Measurements from ENCODE around the gene PIP5K1A.
A peak's percentile ranks its signal among the peaks of the same experiment; 100 is the strongest.
"Not testable (repeated sequence)": the region's sequence is repeated elsewhere in the genome, so short reads cannot be mapped to it uniquely, and the experiment has no call there.

Gene PIP5K1A

DNA sequence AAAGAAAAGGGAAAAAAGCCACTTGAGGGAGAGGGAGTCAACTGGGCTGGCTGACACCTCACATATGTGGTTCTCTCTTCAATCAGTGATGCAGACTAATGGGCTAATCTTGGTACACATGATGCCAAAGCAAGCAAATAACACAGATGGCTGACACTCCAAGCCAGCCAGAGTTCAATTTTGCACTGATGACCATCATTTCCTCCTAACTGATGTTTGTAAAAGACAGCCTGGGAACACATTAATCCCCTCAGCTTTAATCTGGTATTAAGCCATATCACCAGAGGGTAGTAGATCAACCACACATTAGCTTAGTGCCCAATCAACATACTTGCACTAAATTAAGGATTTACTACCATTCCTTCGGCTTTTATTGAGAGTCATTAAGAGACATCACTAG, 11.1 kb upstream of the PIP5K1A start:
- no peak overlapping the region for H3K9ac ChIP-seq
- H2AFZ ChIP-seq (ENCODE audit: low read depth), result no peak overlapping the region
- no peak overlapping the region for H3K4me3 ChIP-seq (IDR thresholded peaks at IDR 0.05; ENCODE audit: insufficient read depth, low read depth, low read length)
- no peak overlapping the region for H3K4me2 ChIP-seq
- H3K79me2 ChIP-seq (ENCODE audit: insufficient read depth, low read depth), result peaks cover 31% of the 10 kb centered on the region
- no peaks in the 10 kb centered on the region for H3K27me3 ChIP-seq (ENCODE audit: insufficient read depth, low read depth)
- H3K36me3 ChIP-seq (ENCODE audit: insufficient read depth), result peaks cover 22% of the 10 kb centered on the region; the same call in 1 of the 2 replicates
- TF ChIP-seq, protein P1, sequence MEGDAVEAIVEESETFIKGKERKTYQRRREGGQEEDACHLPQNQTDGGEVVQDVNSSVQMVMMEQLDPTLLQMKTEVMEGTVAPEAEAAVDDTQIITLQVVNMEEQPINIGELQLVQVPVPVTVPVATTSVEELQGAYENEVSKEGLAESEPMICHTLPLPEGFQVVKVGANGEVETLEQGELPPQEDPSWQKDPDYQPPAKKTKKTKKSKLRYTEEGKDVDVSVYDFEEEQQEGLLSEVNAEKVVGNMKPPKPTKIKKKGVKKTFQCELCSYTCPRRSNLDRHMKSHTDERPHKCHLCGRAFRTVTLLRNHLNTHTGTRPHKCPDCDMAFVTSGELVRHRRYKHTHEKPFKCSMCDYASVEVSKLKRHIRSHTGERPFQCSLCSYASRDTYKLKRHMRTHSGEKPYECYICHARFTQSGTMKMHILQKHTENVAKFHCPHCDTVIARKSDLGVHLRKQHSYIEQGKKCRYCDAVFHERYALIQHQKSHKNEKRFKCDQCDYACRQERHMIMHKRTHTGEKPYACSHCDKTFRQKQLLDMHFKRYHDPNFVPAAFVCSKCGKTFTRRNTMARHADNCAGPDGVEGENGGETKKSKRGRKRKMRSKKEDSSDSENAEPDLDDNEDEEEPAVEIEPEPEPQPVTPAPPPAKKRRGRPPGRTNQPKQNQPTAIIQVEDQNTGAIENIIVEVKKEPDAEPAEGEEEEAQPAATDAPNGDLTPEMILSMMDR (conservative IDR thresholded peaks at IDR 0.05; ENCODE audit: low read depth, low read length), result no peak
- no peak overlapping the region for H3K27ac ChIP-seq
- peaks cover 18% of the 10 kb centered on the region for H3K4me1 ChIP-seq (ENCODE audit: low read depth, poor library complexity, severe bottlenecking)
- no peaks in the 10 kb centered on the region for H4K20me1 ChIP-seq (ENCODE audit: insufficient read depth)

DNA sequence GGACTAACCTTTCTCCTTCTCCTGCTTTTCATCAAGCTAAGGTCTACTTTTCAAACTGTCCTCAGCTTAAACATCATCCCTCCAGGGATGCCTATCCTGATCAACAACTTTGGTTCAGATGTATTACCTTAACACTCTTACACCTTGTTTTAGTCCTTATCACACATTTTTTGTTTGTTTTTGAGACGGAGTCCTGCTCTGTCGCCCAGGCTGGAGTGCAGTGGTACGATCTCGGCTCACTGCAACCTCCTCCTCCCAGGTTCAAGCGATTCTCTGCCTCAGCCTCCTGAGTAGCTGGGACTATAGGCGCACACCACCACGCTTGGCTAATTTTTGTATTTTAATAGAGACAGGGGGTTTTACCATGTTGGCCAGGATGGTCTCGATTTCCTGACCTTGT, 9.7 kb upstream of the PIP5K1A start:
- not testable (repeated sequence) for H3K4me3 ChIP-seq (IDR thresholded peaks at IDR 0.05; ENCODE audit: insufficient read depth, low read depth, low read length); H3K27ac ChIP-seq; H2AFZ ChIP-seq (ENCODE audit: low read depth); H4K20me1 ChIP-seq (ENCODE audit: insufficient read depth)
- Histone ChIP-seq H3K9ac (peak overlapping the region; percentile 74; the same call in 1 of the 2 replicates), H3K79me2 (ENCODE audit: insufficient read depth, low read depth) (peaks cover 31% of the 10 kb centered on the region), H3K4me2 (peak overlapping the region; percentile 92), H3K27me3 (ENCODE audit: insufficient read depth, low read depth) (peaks cover 11% of the 10 kb centered on the region; the same call in 1 of the 2 replicates), H3K4me1 (ENCODE audit: low read depth, poor library complexity, severe bottlenecking) (peaks cover 18% of the 10 kb centered on the region), H3K36me3 (ENCODE audit: insufficient read depth) (peaks cover 10% of the 10 kb centered on the region; the same call in 1 of the 2 replicates)

DNA sequence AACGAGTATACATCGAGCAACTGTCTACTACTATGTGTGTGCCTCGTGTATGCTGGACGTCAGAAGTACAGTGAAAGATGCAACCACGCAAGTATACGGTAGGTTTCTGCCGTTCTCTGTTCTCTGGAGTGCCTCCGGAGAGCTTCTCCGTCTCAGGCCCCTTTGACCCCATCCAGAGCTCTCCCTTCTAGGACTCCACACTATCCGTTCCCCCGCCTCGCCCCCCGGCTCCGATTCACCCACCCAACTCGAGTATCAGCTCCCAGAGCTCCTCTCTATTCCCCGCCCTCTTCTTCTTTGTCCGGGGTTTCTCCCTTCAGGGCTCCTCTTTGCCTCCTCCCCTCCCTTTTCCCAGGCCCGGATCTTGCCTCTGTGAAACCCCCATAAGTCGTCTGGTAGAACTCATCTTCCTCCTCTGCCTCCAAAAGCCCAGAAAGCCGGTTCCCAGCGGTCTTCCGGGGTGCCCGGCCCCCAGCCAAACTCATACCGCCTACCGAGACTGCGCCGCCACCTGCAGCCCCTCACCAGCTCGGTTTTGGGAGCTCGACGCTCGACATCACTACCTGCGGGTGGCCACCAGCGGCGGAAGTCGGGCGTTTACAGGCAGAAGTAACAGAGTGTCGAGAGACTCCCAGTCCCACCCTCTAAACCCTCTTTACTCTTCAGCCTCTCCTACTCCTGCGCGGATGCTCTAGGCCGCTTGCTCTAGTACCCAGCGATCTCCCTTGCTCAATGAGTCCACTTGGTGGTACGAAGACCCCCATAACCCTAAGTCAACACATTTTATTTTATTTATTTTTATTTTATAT, 8.5 kb upstream of the PIP5K1A start, which contains the start of gene VPS72:
VPS72 (minus strand) TSS at position 561 of the 809 bp plus-strand sequence; CDS start at position 485, 76 bp downstream.
- Histone ChIP-seq H3K4me3 (IDR thresholded peaks at IDR 0.05; ENCODE audit: insufficient read depth, low read depth, low read length) (peak within 1 kb of the TSS; percentile 98), H4K20me1 (ENCODE audit: insufficient read depth) (no peaks in the 10 kb centered on the region), H3K4me2 (peak within 1 kb of the TSS; percentile 92), H3K27ac (peak within 1 kb of the TSS; percentile 57), H3K36me3 (ENCODE audit: insufficient read depth) (peaks cover under 1% of the 10 kb centered on the region; the same call in 1 of the 2 replicates), H3K79me2 (ENCODE audit: insufficient read depth, low read depth) (peaks cover 31% of the 10 kb centered on the region), H3K27me3 (ENCODE audit: insufficient read depth, low read depth) (peaks cover 20% of the 10 kb centered on the region), H3K4me1 (ENCODE audit: low read depth, poor library complexity, severe bottlenecking) (peaks cover 18% of the 10 kb centered on the region), H2AFZ (ENCODE audit: low read depth) (peak within 1 kb of the TSS; percentile 81), H3K9ac (peak within 1 kb of the TSS; percentile 74)
- TF ChIP-seq, protein P1 (conservative IDR thresholded peaks at IDR 0.05; ENCODE audit: low read depth, low read length), result no peak

DNA sequence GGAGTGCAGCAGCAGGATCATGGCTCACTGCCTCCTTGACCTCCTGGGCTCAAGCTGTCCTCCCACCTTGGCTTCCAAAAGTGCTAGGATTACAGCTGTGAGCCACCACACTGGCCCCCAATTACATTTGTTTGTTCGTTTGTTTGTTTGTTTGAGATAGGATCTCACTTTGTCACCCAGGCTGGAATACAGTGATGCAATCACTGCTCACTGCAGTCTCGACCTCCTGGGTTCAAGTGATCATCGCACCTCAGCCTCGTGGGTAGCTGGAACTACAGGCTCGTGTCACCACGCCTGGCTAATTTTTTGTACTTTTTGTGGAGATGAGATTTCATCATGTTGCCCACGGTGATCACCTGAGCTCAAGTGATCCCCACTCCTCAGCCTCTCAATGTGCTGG, 6.3 kb upstream of the PIP5K1A start:
- H2AFZ ChIP-seq (ENCODE audit: low read depth), result no peak overlapping the region
- TF ChIP-seq, protein P1 (conservative IDR thresholded peaks at IDR 0.05; ENCODE audit: low read depth, low read length), result no peak

DNA sequence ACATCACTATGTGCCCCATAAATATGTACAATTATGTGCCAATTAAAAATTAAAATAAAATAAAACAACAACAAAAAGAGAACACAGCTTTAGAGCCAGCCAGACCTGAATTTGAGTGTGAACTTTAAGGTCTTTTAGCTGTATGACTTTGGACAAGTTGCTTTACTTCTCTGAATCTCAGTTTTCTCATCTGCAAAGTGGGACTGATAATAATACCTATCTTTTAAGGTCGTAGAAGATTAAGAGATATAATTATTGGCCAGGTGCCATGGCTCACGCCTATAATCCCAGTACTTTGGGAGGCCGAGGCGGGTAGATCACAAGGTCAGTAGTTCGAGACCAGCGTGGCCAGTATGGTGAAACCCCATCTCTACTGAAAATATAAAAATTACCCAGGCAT, 5.0 kb upstream of the PIP5K1A start:
- Histone ChIP-seq H4K20me1 (ENCODE audit: insufficient read depth) (no peaks in the 10 kb centered on the region), H3K79me2 (ENCODE audit: insufficient read depth, low read depth) (peaks cover 17% of the 10 kb centered on the region), H3K4me1 (ENCODE audit: low read depth, poor library complexity, severe bottlenecking) (peaks cover 34% of the 10 kb centered on the region), H3K9ac (no peak overlapping the region), H3K4me3 (IDR thresholded peaks at IDR 0.05; ENCODE audit: insufficient read depth, low read depth, low read length) (no peak overlapping the region), H3K27ac (no peak overlapping the region), H3K27me3 (ENCODE audit: insufficient read depth, low read depth) (peaks cover 20% of the 10 kb centered on the region), H3K4me2 (no peak overlapping the region), H2AFZ (ENCODE audit: low read depth) (no peak overlapping the region), H3K36me3 (ENCODE audit: insufficient read depth) (no peaks in the 10 kb centered on the region)
- TF ChIP-seq, protein P1 (conservative IDR thresholded peaks at IDR 0.05; ENCODE audit: low read depth, low read length), result no peak

More for the DNA sequence above, 6.3 kb upstream of the PIP5K1A start:
- peaks cover 29% of the 10 kb centered on the region for H3K4me1 ChIP-seq (ENCODE audit: low read depth, poor library complexity, severe bottlenecking)
- no peak overlapping the region for H3K4me3 ChIP-seq (IDR thresholded peaks at IDR 0.05; ENCODE audit: insufficient read depth, low read depth, low read length)
- H3K27ac ChIP-seq, result no peak overlapping the region
- peaks cover 29% of the 10 kb centered on the region for H3K79me2 ChIP-seq (ENCODE audit: insufficient read depth, low read depth)
- H3K4me2 ChIP-seq, result no peak overlapping the region
- no peaks in the 10 kb centered on the region for H4K20me1 ChIP-seq (ENCODE audit: insufficient read depth)
- H3K9ac ChIP-seq, result no peak overlapping the region
- H3K27me3 ChIP-seq (ENCODE audit: insufficient read depth, low read depth), result peaks cover 20% of the 10 kb centered on the region
- no peaks in the 10 kb centered on the region for H3K36me3 ChIP-seq (ENCODE audit: insufficient read depth)
